Superior temporal gyrus (tissue), 1 donor: ENCODE data around the gene GPC3.
"Not testable (repeated sequence)": the region's sequence is repeated elsewhere in the genome, so short reads cannot be mapped to it uniquely, and the experiment has no call there.

ENCODE experiments used
- DNase-seq: peaks from one replicate; pipeline ENCODE4 v3.0.0-alpha.2; 2016; ENCODE audit errors: extremely low spot score

Gene GPC3

GRCh38 chrX:133650239-133650638 is 335.2 kb downstream of the GPC3 start:
- DNase-seq = no peak

DNA sequence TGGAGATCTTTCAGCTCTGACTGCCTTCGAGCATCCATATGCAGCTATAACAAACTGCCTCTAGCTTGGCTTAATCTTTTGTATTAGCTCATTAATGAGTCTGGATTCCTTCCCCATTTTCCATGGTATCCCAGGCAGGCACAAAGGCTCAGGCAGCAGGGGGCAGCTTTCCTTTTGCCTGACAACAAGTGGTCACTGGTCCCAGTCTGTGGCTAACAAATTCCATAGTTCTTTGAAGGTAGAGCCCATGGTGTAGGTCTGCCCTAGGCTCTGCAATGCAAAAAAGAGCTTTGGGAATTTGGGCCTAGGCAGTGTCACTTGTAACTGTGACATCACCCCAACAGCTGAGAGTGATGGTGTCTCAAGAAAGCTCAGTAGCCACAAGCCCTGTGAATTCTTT is 335.7 kb downstream of the GPC3 start:
- DNase-seq = no peak

GRCh38 chrX:133648594-133648993 is 336.8 kb downstream of the GPC3 start:
- no peak for DNase-seq

DNA sequence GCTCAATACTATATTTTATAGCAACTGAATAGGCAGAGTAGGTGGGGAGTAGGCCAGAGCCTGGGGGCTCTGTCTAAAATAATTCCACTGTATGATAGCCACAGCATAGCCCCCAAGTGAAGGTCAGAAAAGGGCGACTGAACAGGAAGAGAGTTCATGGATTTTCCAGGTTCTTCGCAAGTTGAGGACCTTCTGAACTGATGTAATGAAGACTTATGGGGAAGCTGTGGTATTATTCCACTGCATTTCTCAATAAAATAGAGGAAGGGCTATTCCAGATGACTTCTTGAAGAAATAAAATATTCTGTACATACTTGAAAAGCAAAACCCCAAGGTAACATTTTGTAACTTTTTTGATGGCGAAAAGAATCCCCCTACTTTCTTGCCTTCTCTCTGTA is 338.7 kb downstream of the GPC3 start:
- DNase-seq = no peak

- DNase-seq = no peak
Observed at GRCh38 chrX:133645977-133646718, 339.2 kb downstream of the GPC3 start.

DNA sequence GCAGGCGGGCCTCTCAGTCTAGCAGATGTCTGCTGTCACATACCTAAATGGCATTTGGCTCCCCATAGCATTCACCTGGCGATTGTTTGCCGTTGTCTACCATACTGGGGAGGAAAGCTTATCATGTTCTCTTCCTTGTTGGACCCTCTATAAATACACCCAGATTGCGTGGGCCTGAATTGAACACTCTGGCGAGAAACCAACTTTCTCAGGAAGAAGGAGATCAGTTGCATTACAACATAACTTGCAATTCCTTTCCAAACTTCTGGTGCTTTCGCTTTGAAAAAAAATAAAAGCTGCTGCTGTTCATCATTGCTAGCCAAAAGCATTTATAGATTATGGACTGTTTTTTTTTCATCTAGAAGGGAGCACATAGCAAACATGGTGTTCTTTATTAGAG is 340.1 kb downstream of the GPC3 start:
- DNase-seq = no peak

GRCh38 chrX:133640161-133641015 is 345.0 kb downstream of the GPC3 start:
- no peak for DNase-seq

- DNase-seq = no peak
Observed at GRCh38 chrX:133639726-133640125, 345.7 kb downstream of the GPC3 start.

DNA sequence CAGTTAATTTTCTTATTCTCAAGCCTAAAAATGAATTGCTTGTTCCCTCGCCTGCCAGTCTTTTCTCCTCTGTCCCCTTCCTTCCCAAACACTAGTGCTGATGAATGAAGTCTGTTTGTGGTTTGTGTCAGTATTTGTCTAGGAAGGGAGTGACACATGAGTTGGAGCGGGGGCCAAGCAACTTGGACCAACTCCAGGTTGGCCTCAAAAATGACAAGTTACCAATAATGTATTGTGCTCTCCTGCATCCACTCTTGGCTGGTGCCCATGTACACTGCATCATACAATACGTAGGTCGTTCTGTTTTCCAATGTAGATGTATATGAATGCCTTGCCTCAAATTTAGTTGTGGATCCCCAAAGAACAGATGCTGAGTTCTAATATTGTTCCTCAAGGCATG is 347.1 kb downstream of the GPC3 start:
- DNase-seq = no peak

GRCh38 chrX:133637765-133638164 is 347.6 kb downstream of the GPC3 start:
- DNase-seq = no peak

GRCh38 chrX:133636009-133636408 is 349.4 kb downstream of the GPC3 start:
- DNase-seq = no peak

DNA sequence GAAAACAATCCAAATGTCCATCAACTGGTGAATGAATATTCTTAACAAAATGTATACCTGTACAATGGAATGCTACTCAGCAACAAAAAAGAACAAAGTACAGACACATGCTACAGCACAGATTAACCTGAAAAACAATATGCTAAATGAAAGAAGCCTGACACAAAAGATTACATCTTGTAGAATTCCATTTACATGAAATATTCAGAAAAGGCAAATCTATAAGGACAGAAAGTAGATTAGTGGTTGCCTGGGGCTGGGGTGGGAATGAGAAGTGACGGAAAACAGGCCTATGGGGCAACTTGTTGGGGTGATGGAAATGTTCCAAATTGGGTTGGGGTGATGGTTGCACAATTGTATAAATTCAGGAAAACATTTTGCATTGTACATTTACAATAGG is 351.0 kb downstream of the GPC3 start:
- DNase-seq = no peak

DNA sequence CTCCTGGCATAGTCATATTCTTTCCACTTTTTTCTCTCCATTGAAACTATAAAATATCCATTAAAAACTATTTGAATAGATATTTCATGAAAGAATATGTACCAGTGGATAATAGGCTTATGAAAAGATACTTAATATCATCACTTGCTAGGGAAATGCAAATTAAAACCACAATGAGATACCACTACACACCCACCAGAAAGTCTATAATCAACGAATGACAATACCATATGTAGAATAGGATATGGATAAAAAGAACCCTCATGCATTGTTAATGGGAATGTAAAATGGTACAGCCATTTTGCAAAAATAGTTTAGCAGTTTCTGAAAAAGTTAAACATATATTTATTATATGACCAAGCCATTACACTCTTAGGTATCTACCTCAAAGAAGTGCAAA is 351.4 kb downstream of the GPC3 start:
- DNase-seq = no peak

DNA sequence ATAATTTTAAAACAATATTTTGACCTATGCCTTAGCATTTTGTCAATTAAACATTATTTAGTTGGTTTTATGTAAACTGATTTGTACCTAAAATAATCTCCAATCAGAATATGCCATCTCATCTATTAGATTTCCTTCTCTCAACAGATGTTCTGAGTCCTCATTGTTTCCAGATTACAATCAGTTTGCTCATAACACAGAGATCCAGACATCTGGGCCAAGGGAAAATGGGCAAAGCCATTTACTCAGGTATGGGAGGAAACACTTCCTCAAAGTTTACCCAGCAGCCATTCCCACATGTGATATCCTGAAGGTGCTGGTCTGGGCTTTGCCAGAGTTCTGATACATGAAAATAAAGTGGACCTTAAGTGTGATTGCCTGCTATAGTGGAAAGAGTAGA is 352.2 kb downstream of the GPC3 start:
- no peak for DNase-seq

DNA sequence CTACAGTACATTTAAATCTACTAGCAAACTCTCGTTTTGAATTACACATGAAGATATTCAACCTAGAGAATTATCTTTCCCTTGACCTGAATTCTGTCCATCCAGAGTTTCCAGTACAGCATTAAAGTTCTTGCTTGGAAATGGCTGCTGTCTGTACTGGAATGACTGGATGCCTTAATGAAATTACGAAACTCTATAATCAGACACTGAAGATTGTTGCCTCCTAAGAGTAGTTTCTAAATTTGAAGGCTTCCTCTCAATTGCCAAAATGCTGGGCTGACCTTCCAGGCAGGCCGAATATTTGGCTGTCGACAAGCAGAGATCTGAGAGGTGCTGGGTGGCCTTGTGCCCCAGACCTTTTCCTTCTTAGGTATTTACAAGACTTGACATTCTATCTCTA is 355.0 kb downstream of the GPC3 start:
- no peak for DNase-seq

DNA sequence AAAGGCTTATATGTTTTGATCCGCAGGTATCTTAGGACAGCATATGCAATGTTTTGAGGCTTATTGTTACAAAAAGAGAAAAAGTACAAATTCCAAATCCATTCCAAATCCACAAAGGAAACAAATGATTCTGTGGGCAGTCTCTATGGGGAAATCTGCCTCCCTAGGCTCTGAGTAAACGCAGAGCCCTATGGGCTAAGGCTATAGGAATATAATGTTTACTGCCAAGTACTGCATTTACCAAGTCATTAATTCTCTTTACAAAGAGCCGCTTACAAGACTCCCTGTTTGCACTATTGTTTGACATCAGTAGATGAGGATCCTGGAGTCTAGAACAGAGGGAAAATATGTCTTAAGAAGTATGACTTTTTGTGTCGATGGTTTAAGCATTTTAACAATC is 357.7 kb downstream of the GPC3 start:
- no peak for DNase-seq

DNA sequence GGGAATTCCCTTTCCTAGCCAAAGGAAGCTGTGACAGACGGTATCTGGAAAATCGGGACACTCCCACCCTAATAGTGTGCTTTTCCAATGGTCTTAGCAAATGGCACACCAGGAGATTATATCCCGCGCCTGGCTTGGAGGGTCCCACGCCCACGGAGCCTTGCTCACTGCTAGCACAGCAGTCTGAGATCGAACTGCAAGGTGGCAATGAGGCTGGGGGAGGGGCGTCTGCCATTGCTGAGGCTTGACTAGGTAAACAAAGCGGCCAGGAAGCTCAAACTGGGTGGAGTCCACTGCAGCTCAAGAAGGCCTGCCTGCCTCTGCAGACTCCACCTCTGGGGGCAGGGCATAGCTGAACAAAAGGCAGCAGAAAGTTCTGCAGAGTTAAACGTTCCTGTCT is 364.0 kb downstream of the GPC3 start:
- DNase-seq = not testable (repeated sequence)

GRCh38 chrX:133611676-133612075 is 373.7 kb downstream of the GPC3 start:
- no peak for DNase-seq

GRCh38 chrX:133610056-133610455 is 375.3 kb downstream of the GPC3 start:
- DNase-seq = no peak

DNA sequence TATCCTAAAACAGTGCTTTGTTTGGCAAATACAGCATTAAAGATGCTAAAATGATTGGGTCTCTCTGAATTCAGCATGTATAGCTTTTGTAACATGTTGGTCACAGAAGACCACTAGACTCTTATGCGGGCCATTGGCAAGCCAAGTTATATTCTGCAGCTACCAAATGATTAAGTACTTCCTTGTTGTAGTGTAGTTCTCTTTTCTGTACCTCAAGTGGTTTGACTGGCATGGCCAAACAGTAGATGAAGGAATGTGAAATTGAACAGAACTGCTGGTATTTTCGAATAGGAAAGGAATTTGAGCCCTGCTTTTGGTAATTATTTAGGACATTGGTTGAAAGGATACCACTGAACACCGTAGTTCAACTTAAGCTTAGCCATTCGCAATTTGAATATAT is 376.2 kb downstream of the GPC3 start:
- no peak for DNase-seq

DNA sequence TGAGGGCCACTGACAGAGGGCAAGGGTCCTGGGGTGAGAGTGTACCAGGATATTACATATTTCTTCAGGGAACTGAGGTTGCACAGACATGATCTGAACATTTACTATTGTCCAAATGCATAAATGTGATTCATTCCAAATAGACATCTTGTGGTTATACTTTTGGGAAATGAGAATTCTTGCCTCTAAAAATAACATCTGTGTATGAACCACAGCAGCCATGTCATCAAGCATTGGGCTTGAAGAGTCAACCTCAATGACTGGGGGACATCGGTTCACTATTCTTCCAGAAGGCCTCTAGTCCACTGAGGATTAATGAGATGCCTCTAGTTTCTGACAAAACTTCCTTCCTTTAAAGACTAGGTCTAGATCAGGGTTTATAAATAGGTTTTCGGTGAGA is 377.0 kb downstream of the GPC3 start:
- no peak for DNase-seq

GRCh38 chrX:133607419-133608348 is 377.7 kb downstream of the GPC3 start:
- DNase-seq = no peak
